CD4-positive, alpha-beta T cell (primary cell): ENCODE results near the gene GNAQ. TPM values are rescaled to one million over a fixed set of nuclear protein-coding genes. Genes with fewer than 3 reads are reported as not detected.

Experiments used
- ATAC-seq: fragments of 200-7000 bp; cut with Tn5 transposase; one replicate; pipeline ENCODE4 v1.10.0; 2022; ENCODE audit warnings: mild to moderate bottlenecking; ENCODE audit not compliant: poor library complexity
- CTCF ChIA-PET: fragments of 350-600 bp; sonication (Branson Sonifier 250); formaldehyde crosslinking; loops from one replicate; lab custom pipeline; 2021; ENCODE audit warnings: antibody characterized with exemption, inconsistent platforms; lab: Charles Lee
- POLR2A ChIA-PET: fragments of 350-600 bp; sonication (Branson Sonifier 250); formaldehyde crosslinking; loops from one replicate; lab custom pipeline; 2021; ENCODE audit warnings: antibody characterized with exemption, inconsistent platforms; lab: Charles Lee
- DNase-seq, 14 experiments: peaks; one replicate each; pipeline ENCODE4 v3.0.0-alpha.2; 2013 to 2020; ENCODE audit warnings: mixed read lengths in 2 of 14
- H3K27ac ChIP-seq, 2 donors: one replicate each; pipeline versions ENCODE4 v1.5.1 to v1.7.0; 2013; ENCODE audit warnings: low read length in 2 of 2, low read depth in 1 of 2, mild to moderate bottlenecking in 1 of 2
- H3K27me3 ChIP-seq, 2 experiments: 1 replicate in 1 of 2; 2 replicates in 1 of 2; pipeline versions ENCODE4 v1.6.1 to v1.7.0; 2013; ENCODE audit warnings: low read length in 2 of 2, control low read depth in 1 of 2, mild to moderate bottlenecking in 1 of 2, moderate library complexity in 1 of 2; ENCODE audit not compliant: insufficient read depth in 2 of 2, control insufficient read depth in 1 of 2
- H3K36me3 ChIP-seq: one replicate; pipeline ENCODE4 v1.6.1; 2013; ENCODE audit warnings: low read length, control low read depth; ENCODE audit not compliant: insufficient read depth
- H3K4me1 ChIP-seq: one replicate; pipeline ENCODE4 v1.6.1; 2013; ENCODE audit warnings: low read length, control low read depth; ENCODE audit not compliant: insufficient read depth
- H3K4me3 ChIP-seq: one replicate; pipeline ENCODE4 v1.5.1; 2013; ENCODE audit warnings: mild to moderate bottlenecking, low read length, moderate library complexity
- H3K9me3 ChIP-seq, 2 experiments: 1 replicate in 1 of 2; 2 replicates in 1 of 2; pipeline versions ENCODE4 v1.6.1 to v1.7.0; 2013; ENCODE audit warnings: low read length in 2 of 2, mild to moderate bottlenecking in 2 of 2, control low read depth in 1 of 2, moderate library complexity in 1 of 2; ENCODE audit not compliant: control insufficient read depth in 1 of 2, insufficient read depth in 1 of 2
- H3K27ac Mint-ChIP-seq: one replicate; pipeline ENCODE4 v1.8.0; 2020; ENCODE audit warnings: mixed read lengths
- H3K27me3 Mint-ChIP-seq: one replicate; pipeline ENCODE4 v1.8.0; 2021; ENCODE audit warnings: mixed read lengths
- H3K36me3 Mint-ChIP-seq: one replicate; pipeline ENCODE4 v1.8.0; 2021; ENCODE audit warnings: low read depth, mixed read lengths
- H3K4me1 Mint-ChIP-seq: one replicate; pipeline ENCODE4 v1.8.0; 2021; ENCODE audit warnings: low read depth, mixed read lengths
- H3K4me3 Mint-ChIP-seq: one replicate; pipeline ENCODE4 v1.8.0; 2020; ENCODE audit warnings: mild to moderate bottlenecking, mixed read lengths
- H3K9me3 Mint-ChIP-seq: one replicate; pipeline ENCODE4 v1.8.0; 2020; ENCODE audit warnings: mixed read lengths
- CTCF ChIP-seq: fragments of 200-600 bp; IDR thresholded peaks from one replicate; pipeline ENCODE4 v1.8.0; 2022; ENCODE audit warnings: antibody characterized with exemption, mild to moderate bottlenecking
- intact Hi-C, 2 experiments: fragments of 100-400 bp; cut with DNase I in 1 of 2; cut with micrococcal nuclease in 1 of 2; formaldehyde crosslinking; loops; one replicate each; pipeline versions ENCODE4 v1.15.1 to v1.9.0; 2023 to 2025; cut with DNase I, micrococcal nuclease
- total RNA-seq, 174 experiments: library from RNA in 2 of 174; stranded (reverse) in 2 of 174; gene quantifications; one replicate each; pipeline ENCODE4 v1.2.3 and lab custom pipeline; 2021 to 2026

Gene GNAQ
- total RNA-seq, 2 experiments from 2014 or later = 55.5 to 55.9 TPM

GRCh38 chr9:77854258-77854915 lies 177.2 kb downstream of the GNAQ start:
- Histone ChIP-seq H3K36me3 (no peaks in the 10 kb centered on the region), H3K27ac (no peak overlapping the region), H3K4me3 (no peak overlapping the region), H3K27me3 (no peaks in the 10 kb centered on the region), H3K4me1 (peaks cover 6% of the 10 kb centered on the region), H3K9me3 (no peaks in the 10 kb centered on the region)
- Mint-ChIP-seq H3K27me3 (no peaks in the 10 kb centered on the region), H3K9me3 (peaks cover 3% of the 10 kb centered on the region), H3K4me3 (no peak overlapping the region), H3K4me1 (peaks cover 67% of the 10 kb centered on the region), H3K36me3 (peaks cover 20% of the 10 kb centered on the region), H3K27ac (no peak overlapping the region)
- intact Hi-C loops = no loop called here
- ChIA-PET POLR2A (no interaction called here), CTCF (no interaction called here)
- no peak for TF ChIP-seq CTCF
- DNase-seq = no peak
- ATAC-seq = no peak

GRCh38 chr9:77853716-77854115 lies 177.9 kb downstream of the GNAQ start:
- ATAC-seq (no peak), DNase-seq (no peak)
- Histone ChIP-seq H3K27me3 (no peaks in the 10 kb centered on the region), H3K4me3 (no peak overlapping the region), H3K4me1 (peaks cover 6% of the 10 kb centered on the region), H3K9me3 (no peaks in the 10 kb centered on the region), H3K36me3 (peaks cover 3% of the 10 kb centered on the region), H3K27ac (no peak overlapping the region)
- ChIA-PET POLR2A (no interaction called here), CTCF (no interaction called here)
- Mint-ChIP-seq H3K4me3 (no peak overlapping the region), H3K27ac (no peak overlapping the region), H3K36me3 (peaks cover 16% of the 10 kb centered on the region), H3K9me3 (no peaks in the 10 kb centered on the region), H3K4me1 (peaks cover 67% of the 10 kb centered on the region), H3K27me3 (no peaks in the 10 kb centered on the region)
- TF ChIP-seq CTCF = no peak
- intact Hi-C loops = no loop called here

- ChIA-PET CTCF (no interaction called here), POLR2A (no interaction called here)
- intact Hi-C loops = no loop called here
- DNase-seq = no peak
- Mint-ChIP-seq H3K27ac (no peak overlapping the region), H3K4me3 (no peak overlapping the region), H3K27me3 (no peaks in the 10 kb centered on the region), H3K9me3 (no peaks in the 10 kb centered on the region), H3K4me1 (peaks cover 71% of the 10 kb centered on the region), H3K36me3 (peaks cover 11% of the 10 kb centered on the region)
- Histone ChIP-seq H3K27ac (no peak overlapping the region), H3K4me3 (no peak overlapping the region), H3K27me3 (no peaks in the 10 kb centered on the region), H3K36me3 (peaks cover 3% of the 10 kb centered on the region), H3K4me1 (peaks cover 15% of the 10 kb centered on the region), H3K9me3 (no peaks in the 10 kb centered on the region)
- no peak for ATAC-seq
- no peak for TF ChIP-seq CTCF
Measured at GRCh38 chr9:77851882-77852595, 179.6 kb downstream of the GNAQ start.
